HG02642 (cell line): ENCODE measurements around the gene ABCC8.

Experiments used
- ATAC-seq: cut with Tn5 transposase; IDR thresholded peaks from one replicate; pipeline ENCODE4 v1.9.1; 2021; ENCODE audit warnings: mild to moderate bottlenecking; ENCODE audit not compliant: unreplicated experiment, poor library complexity

ABCC8 gene

DNA sequence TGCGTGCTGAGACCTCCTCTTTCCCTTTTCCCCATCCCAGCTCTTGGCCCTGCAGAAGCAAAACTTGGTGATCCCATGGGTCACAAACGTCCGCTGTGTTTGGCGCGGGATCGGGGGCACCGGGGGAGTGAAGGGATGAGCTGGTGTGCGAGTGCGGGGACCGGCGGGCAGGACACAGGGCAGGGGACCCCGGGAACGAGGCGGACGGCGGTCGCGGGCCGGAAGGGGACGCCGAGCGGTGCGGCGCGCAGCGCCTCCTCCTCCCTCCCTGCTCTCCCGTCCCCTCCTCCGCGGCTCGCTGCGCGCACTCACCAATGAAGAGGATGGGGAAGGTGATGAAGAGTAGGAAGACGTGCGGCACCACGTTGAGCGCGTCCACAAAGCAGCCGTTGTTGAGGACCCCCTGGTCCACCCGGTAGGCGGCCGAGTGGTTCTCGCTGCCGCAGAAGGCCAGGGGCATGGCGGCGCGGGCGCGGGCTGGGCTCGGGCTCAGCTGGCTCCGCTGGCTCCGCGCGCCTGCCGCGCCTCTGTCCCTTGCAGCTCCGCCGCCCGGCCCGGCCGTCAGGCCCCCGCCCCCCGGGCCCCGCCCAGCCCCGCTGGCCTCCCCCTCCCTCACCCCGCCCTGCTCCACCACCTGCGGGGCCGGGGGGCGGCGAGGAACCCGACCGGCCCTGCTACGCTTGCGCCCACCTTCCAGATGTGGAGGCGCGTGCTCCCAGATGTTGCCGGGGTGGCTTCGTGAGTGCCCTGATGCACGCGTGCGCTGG, at the start of gene ABCC8:
Gene ABCC8 (minus strand): TSS at position 529 of the 767 bp plus-strand sequence. CDS start 69 bp downstream, at position 460.
- ATAC-seq = no peak

- no peak for ATAC-seq
Observed at GRCh38 chr11:17526326-17526725, 49.7 kb upstream of the ABCC8 start.

DNA sequence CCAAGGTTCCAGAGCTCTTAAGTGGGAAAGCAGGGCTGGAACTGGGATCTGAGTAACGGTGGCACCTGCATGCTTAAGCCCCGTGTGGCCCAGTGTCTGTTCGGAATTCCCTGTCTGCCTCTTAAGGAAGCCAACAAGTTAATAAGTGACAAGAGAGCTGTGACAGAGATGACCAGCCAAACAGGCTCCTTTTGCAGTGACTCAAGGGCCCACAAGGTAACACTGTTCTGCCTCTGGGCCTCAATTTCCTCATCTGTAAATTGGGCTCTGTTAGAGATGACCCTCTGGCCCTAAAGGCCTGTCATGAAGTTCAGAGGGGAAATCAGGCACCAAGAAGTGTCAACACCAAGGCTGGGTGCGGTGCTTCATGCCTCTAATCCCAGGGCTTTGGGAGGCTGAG, 48.9 kb upstream of the ABCC8 start:
- no peak for ATAC-seq

- ATAC-seq = no peak
Observed at GRCh38 chr11:17524221-17524620, 47.6 kb upstream of the ABCC8 start.

GRCh38 chr11:17522655-17523054, 46.0 kb upstream of the ABCC8 start:
- ATAC-seq = no peak

- no peak for ATAC-seq
Observed at GRCh38 chr11:17521106-17521900, 44.7 kb upstream of the ABCC8 start.

DNA sequence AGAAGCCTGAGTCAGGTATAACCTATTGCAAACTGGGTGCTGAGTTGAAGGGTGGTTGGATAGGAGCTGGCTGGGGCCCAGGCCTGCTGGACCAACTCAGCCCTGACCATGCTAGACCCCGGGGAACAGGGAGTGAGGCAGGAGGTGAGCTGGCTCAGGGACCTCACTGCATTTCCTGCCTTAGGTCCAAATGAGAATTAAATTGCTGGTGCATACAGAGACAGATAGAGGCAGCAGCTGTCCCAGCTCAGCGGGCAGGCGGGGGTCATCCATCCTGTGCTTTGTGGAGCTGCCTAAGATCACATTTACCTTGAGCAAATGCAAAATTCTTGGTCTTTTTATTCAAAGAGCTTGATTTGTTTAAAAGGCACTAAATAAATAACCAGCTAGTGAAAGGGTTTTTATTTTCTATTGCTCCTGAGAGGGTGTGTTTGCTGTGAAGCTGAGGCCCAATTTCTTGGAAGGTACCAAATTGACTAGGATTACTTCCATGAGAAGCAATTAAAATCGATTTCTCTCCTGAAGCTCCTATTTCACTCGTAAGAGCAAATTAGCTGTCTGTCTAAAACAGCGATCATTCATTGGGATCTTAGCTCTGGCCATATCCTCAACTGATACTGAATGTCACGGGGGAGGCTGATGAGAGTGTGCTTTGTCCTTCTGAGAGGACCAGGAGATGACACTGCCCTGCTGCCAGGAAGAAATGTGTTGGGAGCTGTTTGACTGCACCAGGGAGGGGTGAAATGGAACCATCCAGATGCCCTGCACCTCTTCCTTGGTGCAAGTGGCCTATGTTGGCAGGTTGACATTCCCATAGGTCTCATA, 42.6 kb upstream of the ABCC8 start:
- no peak for ATAC-seq

- ATAC-seq = no peak
Observed at GRCh38 chr11:17518366-17518765, 41.7 kb upstream of the ABCC8 start.

- no peak for ATAC-seq
Observed at GRCh38 chr11:17517186-17517585, 40.5 kb upstream of the ABCC8 start.

GRCh38 chr11:17516551-17517150, 40.0 kb upstream of the ABCC8 start:
- ATAC-seq = no peak

- no peak for ATAC-seq
Observed at GRCh38 chr11:17515443-17516176, 39.0 kb upstream of the ABCC8 start.

GRCh38 chr11:17514476-17514875, 37.8 kb upstream of the ABCC8 start:
- no peak for ATAC-seq

- no peak for ATAC-seq
Observed at GRCh38 chr11:17513853-17514252, 37.2 kb upstream of the ABCC8 start.

DNA sequence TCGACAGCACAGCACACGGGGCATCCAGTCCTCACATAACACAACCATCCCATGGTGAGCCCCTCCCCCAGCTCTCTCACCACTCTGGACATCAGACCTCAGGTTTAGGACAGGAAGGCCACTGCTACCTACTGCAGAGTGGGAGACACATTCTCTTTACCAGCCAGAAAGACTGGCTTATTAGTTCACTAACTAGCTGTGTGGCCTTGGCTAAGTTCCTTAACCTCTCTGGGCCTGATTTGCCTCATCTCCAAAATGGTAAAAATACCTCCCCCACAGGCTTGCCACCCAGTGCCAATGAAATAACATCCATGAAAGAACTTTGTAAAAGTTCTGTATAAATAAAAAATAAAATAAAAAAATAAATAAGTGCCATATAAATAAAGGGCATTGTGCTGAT, 35.5 kb upstream of the ABCC8 start:
- no peak for ATAC-seq

GRCh38 chr11:17511571-17511970, 34.9 kb upstream of the ABCC8 start:
- ATAC-seq = no peak

DNA sequence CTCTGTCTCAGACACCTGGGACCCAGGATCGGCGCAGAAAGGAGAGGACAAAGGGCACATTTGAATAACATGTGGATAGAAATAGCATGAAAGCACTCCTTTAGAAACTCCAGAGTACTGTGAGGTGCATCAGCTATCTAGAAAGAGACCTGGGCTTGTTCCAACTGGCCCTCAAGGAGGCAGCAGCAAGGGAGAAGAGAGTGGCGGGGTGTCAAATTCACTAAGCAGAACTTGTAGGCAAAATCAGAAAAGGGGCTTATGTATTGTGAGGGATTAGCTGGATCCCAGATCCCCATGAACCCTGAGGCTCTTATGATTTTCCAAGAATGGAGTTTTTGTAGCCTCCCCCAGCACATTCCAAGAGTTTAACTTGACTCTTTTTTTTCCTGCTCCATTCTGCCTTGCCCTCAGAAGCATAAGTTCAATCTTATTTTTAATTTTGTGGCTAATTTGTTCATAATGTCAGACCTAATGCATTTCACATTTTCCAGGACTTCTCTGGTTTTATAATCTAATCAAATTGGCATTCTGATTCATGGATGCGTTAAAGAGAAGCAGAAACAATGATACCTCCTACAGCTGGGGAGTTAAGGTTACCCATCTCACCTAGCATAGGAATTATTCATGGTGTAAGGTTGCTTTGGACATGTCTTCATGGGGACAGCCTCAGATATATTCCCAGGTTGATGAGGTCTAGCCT, 34.0 kb upstream of the ABCC8 start:
- ATAC-seq = no peak

- no peak for ATAC-seq
Observed at GRCh38 chr11:17508791-17509190, 32.1 kb upstream of the ABCC8 start.

- ATAC-seq = no peak
Observed at GRCh38 chr11:17508306-17508705, 31.7 kb upstream of the ABCC8 start.

DNA sequence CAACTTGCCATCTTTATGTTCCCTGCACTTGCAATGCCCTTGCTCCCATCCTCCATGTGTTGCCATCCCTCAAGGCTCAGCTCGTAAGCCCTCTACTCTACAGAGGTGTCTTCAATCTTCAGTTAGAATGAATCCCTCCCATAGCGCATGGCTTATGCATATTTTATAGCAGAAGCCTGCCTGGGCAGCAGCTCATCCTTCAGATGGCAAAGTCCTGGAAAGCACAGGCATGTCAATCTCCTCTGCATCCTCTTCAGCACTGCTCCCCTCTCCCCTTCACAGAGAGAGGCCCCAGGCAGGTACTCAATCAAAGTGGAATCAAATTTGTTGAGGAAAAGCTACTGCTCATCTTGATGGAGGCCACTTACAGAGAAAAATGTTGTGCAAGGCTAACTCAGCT, 31.1 kb upstream of the ABCC8 start:
- ATAC-seq = no peak
